Measurements from ENCODE around the gene USP40.

The USP40 gene

GRCh38 chr2:233449081-233449901 lies 117.3 kb downstream of the USP40 start:
- H3K4me1 ChIP-seq (ENCODE audit: insufficient read depth, low read length, poor library complexity, severe bottlenecking) = no peaks in the 10 kb centered on the region
- H3K36me3 ChIP-seq (ENCODE audit: insufficient read depth, low read length) = peaks cover 99% of the 10 kb centered on the region; the same call in 1 of the 2 replicates
- H3K9me2 ChIP-seq (replicated peaks; ENCODE audit: low read depth, low read length) = no peaks in the 10 kb centered on the region
- H3F3A ChIP-seq (ENCODE audit: low read depth) = no peaks in the 10 kb centered on the region
- no peaks in the 10 kb centered on the region for H3K9me3 ChIP-seq (ENCODE audit: insufficient read depth, low read depth, low read length)
- H3K79me2 ChIP-seq (ENCODE audit: insufficient read depth, low read length) = no peaks in the 10 kb centered on the region
- no peak overlapping the region for H3K4me3 ChIP-seq (ENCODE audit: low read length, poor library complexity, severe bottlenecking)
- H3K9ac ChIP-seq (ENCODE audit: low read depth, low read length, poor library complexity, severe bottlenecking) = no peak overlapping the region
- no peak overlapping the region for H3K4me2 ChIP-seq (ENCODE audit: low read depth, low read length, poor library complexity, severe bottlenecking)
- no peaks in the 10 kb centered on the region for H4K20me1 ChIP-seq (ENCODE audit: insufficient read depth, low read length, poor library complexity, severe bottlenecking)
- TF ChIP-seq CTCF (conservative IDR thresholded peaks at IDR 0.05; ENCODE audit: low read length) = no peak
- TF ChIP-seq EZH2phosphoT487 (IDR thresholded peaks at IDR 0.05; ENCODE audit: borderline replicate concordance) = no peak
- H3K27me3 ChIP-seq (ENCODE audit: insufficient read depth, low read length, poor library complexity, severe bottlenecking) = no peaks in the 10 kb centered on the region
- no peak overlapping the region for H2AFZ ChIP-seq (ENCODE audit: low read length)

DNA sequence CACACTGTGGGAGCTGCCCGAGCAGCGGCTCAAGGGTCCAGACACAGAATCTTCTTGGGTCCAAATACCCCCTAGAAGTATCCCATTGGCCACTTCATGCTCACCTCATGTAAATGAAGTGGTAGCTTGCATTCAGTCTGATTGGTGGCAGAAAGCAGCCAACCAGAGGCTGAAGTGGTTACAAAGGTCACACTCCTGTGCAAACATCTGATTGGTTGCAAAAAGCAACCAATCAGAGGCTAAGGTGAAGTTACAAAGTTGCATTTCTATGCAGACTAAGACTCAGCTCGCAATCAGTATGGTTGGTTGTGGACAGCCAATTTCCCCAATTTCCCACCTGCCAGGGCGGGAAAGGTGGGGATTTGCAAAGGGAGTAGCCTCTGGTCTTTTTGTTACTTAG lies 118.0 kb downstream of the USP40 start:
- TF ChIP-seq CTCF (conservative IDR thresholded peaks at IDR 0.05; ENCODE audit: low read length) (no peak), EZH2phosphoT487 (IDR thresholded peaks at IDR 0.05; ENCODE audit: borderline replicate concordance) (no peak)
- Histone ChIP-seq H3K9me3 (ENCODE audit: insufficient read depth, low read depth, low read length) (no peaks in the 10 kb centered on the region), H3K79me2 (ENCODE audit: insufficient read depth, low read length) (no peaks in the 10 kb centered on the region), H2AFZ (ENCODE audit: low read length) (no peak overlapping the region), H3K4me1 (ENCODE audit: insufficient read depth, low read length, poor library complexity, severe bottlenecking) (no peaks in the 10 kb centered on the region), H3K4me2 (ENCODE audit: low read depth, low read length, poor library complexity, severe bottlenecking) (no peak overlapping the region), H3K9me2 (replicated peaks; ENCODE audit: low read depth, low read length) (no peaks in the 10 kb centered on the region), H4K20me1 (ENCODE audit: insufficient read depth, low read length, poor library complexity, severe bottlenecking) (no peaks in the 10 kb centered on the region), H3K4me3 (ENCODE audit: low read length, poor library complexity, severe bottlenecking) (no peak overlapping the region), H3K27me3 (ENCODE audit: insufficient read depth, low read length, poor library complexity, severe bottlenecking) (no peaks in the 10 kb centered on the region), H3K9ac (ENCODE audit: low read depth, low read length, poor library complexity, severe bottlenecking) (no peak overlapping the region), H3F3A (ENCODE audit: low read depth) (no peaks in the 10 kb centered on the region), H3K36me3 (ENCODE audit: insufficient read depth, low read length) (peaks cover 98% of the 10 kb centered on the region; the same call in 1 of the 2 replicates)

DNA sequence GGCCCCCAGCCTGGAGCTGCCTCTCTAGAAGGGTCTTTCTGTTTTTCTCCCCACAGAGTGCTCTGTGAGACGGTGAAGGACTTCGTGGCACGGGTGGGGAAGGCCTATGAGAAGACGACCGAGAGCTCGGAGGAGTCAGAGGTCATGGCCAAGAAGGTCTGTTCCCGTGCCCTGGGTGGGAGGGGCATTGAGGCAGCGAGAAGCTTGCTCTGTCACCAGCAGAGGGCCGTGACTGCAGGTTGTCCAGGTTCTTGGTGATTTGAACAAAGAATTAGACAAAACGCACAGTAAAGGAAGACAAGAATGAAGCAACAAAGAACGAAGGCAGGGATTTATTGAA lies 118.4 kb downstream of the USP40 start:
- Histone ChIP-seq H3F3A (ENCODE audit: low read depth) (no peaks in the 10 kb centered on the region), H3K9me2 (replicated peaks; ENCODE audit: low read depth, low read length) (no peaks in the 10 kb centered on the region), H3K36me3 (ENCODE audit: insufficient read depth, low read length) (peaks cover 97% of the 10 kb centered on the region; the same call in 1 of the 2 replicates), H3K9ac (ENCODE audit: low read depth, low read length, poor library complexity, severe bottlenecking) (no peak overlapping the region), H4K20me1 (ENCODE audit: insufficient read depth, low read length, poor library complexity, severe bottlenecking) (no peaks in the 10 kb centered on the region), H3K4me1 (ENCODE audit: insufficient read depth, low read length, poor library complexity, severe bottlenecking) (no peaks in the 10 kb centered on the region), H3K27me3 (ENCODE audit: insufficient read depth, low read length, poor library complexity, severe bottlenecking) (no peaks in the 10 kb centered on the region), H3K9me3 (ENCODE audit: insufficient read depth, low read depth, low read length) (no peaks in the 10 kb centered on the region), H2AFZ (ENCODE audit: low read length) (no peak overlapping the region), H3K4me2 (ENCODE audit: low read depth, low read length, poor library complexity, severe bottlenecking) (no peak overlapping the region), H3K4me3 (ENCODE audit: low read length, poor library complexity, severe bottlenecking) (no peak overlapping the region), H3K79me2 (ENCODE audit: insufficient read depth, low read length) (no peaks in the 10 kb centered on the region)
- TF ChIP-seq EZH2phosphoT487 (IDR thresholded peaks at IDR 0.05; ENCODE audit: borderline replicate concordance) (no peak), CTCF (conservative IDR thresholded peaks at IDR 0.05; ENCODE audit: low read length) (peak; percentile 51)

Measured in Loucy (cell line).